Adrenal gland (tissue), 5 donors: Measurements from ENCODE around the gene TRAPPC14.

ENCODE experiments used
- POLR2A ChIP-seq, 2 donors: fragments of 450-650 bp; IDR thresholded peaks; one replicate each; pipeline ENCODE4 v1.6.1; 2017; ENCODE audit warnings: antibody characterized with exemption in 2 of 2, mild to moderate bottlenecking in 2 of 2, moderate library complexity in 1 of 2
- TF ChIP-seq, protein P1 (sequence below), 6 experiments: fragments of 450-650 bp in 4 of 6; fragments of 200-600 bp in 2 of 6; sonication (generic) in 1 of 6; IDR thresholded peaks; 1 replicate in 5 of 6; 2 replicates in 1 of 6; pipeline versions ENCODE4 v1.5.1 to v1.8.0; 2016 to 2021; ENCODE audit warnings: antibody characterized with exemption in 6 of 6, mild to moderate bottlenecking in 2 of 6, moderate library complexity in 1 of 6
- donor health status: DM: no; HTN: no; CAD: no.

DNA sequence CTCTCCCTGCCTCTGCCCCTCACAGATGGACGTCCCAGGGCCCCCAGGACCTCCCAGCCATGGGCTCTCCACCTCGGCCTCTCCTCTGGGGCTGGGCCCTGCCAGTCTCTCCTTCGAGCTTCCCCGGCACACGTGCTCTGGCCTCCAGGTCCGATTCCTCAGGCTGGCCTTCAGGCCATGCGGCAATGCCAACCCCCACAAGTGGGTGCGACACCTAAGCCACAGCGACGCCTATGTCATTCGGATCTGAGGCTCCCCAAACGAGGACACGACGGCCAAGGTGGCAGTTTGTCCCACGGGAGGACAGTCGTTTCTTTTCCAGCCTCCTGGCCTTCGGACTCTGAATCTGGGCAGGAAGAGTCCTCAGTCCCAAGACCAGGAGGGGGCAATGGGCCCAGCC lies 51.9 kb downstream of the TRAPPC14 start:
- TF ChIP-seq, protein P1, sequence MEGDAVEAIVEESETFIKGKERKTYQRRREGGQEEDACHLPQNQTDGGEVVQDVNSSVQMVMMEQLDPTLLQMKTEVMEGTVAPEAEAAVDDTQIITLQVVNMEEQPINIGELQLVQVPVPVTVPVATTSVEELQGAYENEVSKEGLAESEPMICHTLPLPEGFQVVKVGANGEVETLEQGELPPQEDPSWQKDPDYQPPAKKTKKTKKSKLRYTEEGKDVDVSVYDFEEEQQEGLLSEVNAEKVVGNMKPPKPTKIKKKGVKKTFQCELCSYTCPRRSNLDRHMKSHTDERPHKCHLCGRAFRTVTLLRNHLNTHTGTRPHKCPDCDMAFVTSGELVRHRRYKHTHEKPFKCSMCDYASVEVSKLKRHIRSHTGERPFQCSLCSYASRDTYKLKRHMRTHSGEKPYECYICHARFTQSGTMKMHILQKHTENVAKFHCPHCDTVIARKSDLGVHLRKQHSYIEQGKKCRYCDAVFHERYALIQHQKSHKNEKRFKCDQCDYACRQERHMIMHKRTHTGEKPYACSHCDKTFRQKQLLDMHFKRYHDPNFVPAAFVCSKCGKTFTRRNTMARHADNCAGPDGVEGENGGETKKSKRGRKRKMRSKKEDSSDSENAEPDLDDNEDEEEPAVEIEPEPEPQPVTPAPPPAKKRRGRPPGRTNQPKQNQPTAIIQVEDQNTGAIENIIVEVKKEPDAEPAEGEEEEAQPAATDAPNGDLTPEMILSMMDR (IDR thresholded peaks at IDR 0.05): no peak
- TF ChIP-seq POLR2A (IDR thresholded peaks at IDR 0.05): no peak
